ENCODE measurements around the gene LHX3. TPM values are rescaled to one million over a fixed set of nuclear protein-coding genes. Genes with fewer than 3 reads are reported as not detected.

Gene LHX3
- polyA plus RNA-seq, 1 of the 3 experiments (the other 2 are of a cell fraction): not detected

- Histone ChIP-seq H3K9me2 (no peaks in the 10 kb centered on the region), H3K4me2 (no peak overlapping the region), H2AFZ (ENCODE audit: low read depth) (no peak overlapping the region), H3K9ac (no peak overlapping the region), H4K20me1 (ENCODE audit: insufficient read depth) (peaks cover 37% of the 10 kb centered on the region), H3K9me3 (no peaks in the 10 kb centered on the region), H3K27me3 (ENCODE audit: insufficient read depth) (no peaks in the 10 kb centered on the region), H3K36me3 (replicated peaks in 1 of 2; ENCODE audit: control insufficient read depth in 1 of 2, insufficient read depth in 2 of 2, low read length in 1 of 2) (peaks cover 0 to 36% of the 10 kb centered on the region in 2 experiments), H3K4me3 (ENCODE audit: low read depth in 2 of 2, low read length in 1 of 2) (no peak overlapping the region), H3K4me1 (ENCODE audit: control insufficient read depth in 1 of 2, insufficient read depth in 2 of 2, low read depth in 1 of 2, low read length in 1 of 2) (peaks cover 0 to 5% of the 10 kb centered on the region in 2 experiments; a peak in 1 of 4 replicates), H3F3A (replicated peaks; ENCODE audit: insufficient read depth) (no peaks in the 10 kb centered on the region), H3K79me2 (ENCODE audit: insufficient read depth) (peaks cover 7% of the 10 kb centered on the region; the same call in 1 of the 2 replicates), H3K27ac (ENCODE audit: low read depth in 2 of 2, low read length in 1 of 2) (no peak overlapping the region)
- ChIA-PET CTCF (interaction anchor here (1.5 to 1.6 kb wide), 2 partner anchors 88 to 90 kb away, joined by 3 to 4 read pairs; no protein-coding TSS in a partner anchor), POLR2A (no interaction called here)
- no peak for DNase-seq
- no peak for TF ChIP-seq FOXJ3 (CRISPR knock-in tag; IDR thresholded peaks at IDR 0.05)
- no peak for TF ChIP-seq RXRA (IDR thresholded peaks at IDR 0.05; ENCODE audit: borderline replicate concordance, low read depth)
- TF ChIP-seq JUND (IDR thresholded peaks at IDR 0.05): no peak
- no peak for TF ChIP-seq ELF1 (IDR thresholded peaks at IDR 0.05)
- no peak for TF ChIP-seq NFIC (IDR thresholded peaks at IDR 0.05; ENCODE audit: borderline replicate concordance)
- no peak for TF ChIP-seq FOXM1 (IDR thresholded peaks at IDR 0.05; ENCODE audit: low read depth)
- TF ChIP-seq USF2 (IDR thresholded peaks at IDR 0.05; ENCODE audit: borderline replicate concordance, low read depth, low read length): no peak
- no peak for TF ChIP-seq FOSL2 (IDR thresholded peaks at IDR 0.05; ENCODE audit: borderline replicate concordance, low read depth)
- no peak for TF ChIP-seq GATA2 (CRISPR knock-in tag; IDR thresholded peaks at IDR 0.05)
- TF ChIP-seq RCOR1 (IDR thresholded peaks at IDR 0.05; ENCODE audit: low read length): no peak
- no peak for TF ChIP-seq RAD21 (IDR thresholded peaks at IDR 0.05; ENCODE audit: low read length)
- TF ChIP-seq EZH2phosphoT487 (IDR thresholded peaks at IDR 0.05; ENCODE audit: borderline replicate concordance, low read depth): no peak
- no peak for TF ChIP-seq TCF12 (IDR thresholded peaks at IDR 0.05)
- 95% methylated on average over 26 of the region's 38 CpGs for WGBS (ENCODE audit: low lambda C conversion rate)
Measured at GRCh38 chr9:136222166-136222905, 17.4 kb upstream of the LHX3 start.

- H3F3A ChIP-seq (replicated peaks; ENCODE audit: insufficient read depth): no peaks in the 10 kb centered on the region
- H3K27ac ChIP-seq (ENCODE audit: low read depth in 2 of 2, low read length in 1 of 2): no peak overlapping the region
- no peaks in the 10 kb centered on the region for H3K27me3 ChIP-seq (ENCODE audit: insufficient read depth)
- ChIA-PET CTCF (interaction anchor here (0.9 to 3.1 kb wide), 5 partner anchors 10 to 64 kb away, joined by 4 to 15 read pairs (median 6); no protein-coding TSS in a partner anchor), POLR2A (no interaction called here)
- H3K9me3 ChIP-seq: no peaks in the 10 kb centered on the region
- no peaks in the 10 kb centered on the region for H3K9me2 ChIP-seq
- H3K4me3 ChIP-seq (ENCODE audit: low read depth in 2 of 2, low read length in 1 of 2): no peak overlapping the region
- peaks cover 23% of the 10 kb centered on the region for H4K20me1 ChIP-seq (ENCODE audit: insufficient read depth)
- H3K4me2 ChIP-seq: no peak overlapping the region
- H3K36me3 ChIP-seq (replicated peaks in 1 of 2; ENCODE audit: control insufficient read depth in 1 of 2, insufficient read depth in 2 of 2, low read length in 1 of 2): peaks cover 1 to 41% of the 10 kb centered on the region in 2 experiments
- 78% methylated on average over 8 of the region's 15 CpGs for WGBS (ENCODE audit: low lambda C conversion rate)
- H3K79me2 ChIP-seq (ENCODE audit: insufficient read depth): no peaks in the 10 kb centered on the region
- H3K4me1 ChIP-seq (ENCODE audit: control insufficient read depth in 1 of 2, insufficient read depth in 2 of 2, low read depth in 1 of 2, low read length in 1 of 2): no peaks in the 10 kb centered on the region
- TF ChIP-seq SIN3A (IDR thresholded peaks at IDR 0.05; ENCODE audit: borderline replicate concordance, low read depth, low read length) (no peak), TCF12 (IDR thresholded peaks at IDR 0.05) (no peak), GATA2 (CRISPR knock-in tag; IDR thresholded peaks at IDR 0.05) (no peak), FOXM1 (IDR thresholded peaks at IDR 0.05; ENCODE audit: low read depth) (no peak), ELF1 (IDR thresholded peaks at IDR 0.05) (no peak), MAX (IDR thresholded peaks at IDR 0.05; ENCODE audit: low read depth) (no peak), RFX5 (IDR thresholded peaks at IDR 0.05; ENCODE audit: low read length) (no peak), TEAD4 (IDR thresholded peaks at IDR 0.05; ENCODE audit: borderline replicate concordance, insufficient read depth) (no peak), YY1 (IDR thresholded peaks at IDR 0.05; ENCODE audit: low read depth) (no peak), RAD21 (IDR thresholded peaks at IDR 0.05; ENCODE audit: low read length) (no peak), NRF1 (IDR thresholded peaks at IDR 0.05; ENCODE audit: low read depth, low read length) (no peak), TAF1 (IDR thresholded peaks at IDR 0.05; ENCODE audit: borderline replicate concordance, low read depth, low read length) (no peak), IRF3 (IDR thresholded peaks at IDR 0.05; ENCODE audit: low read depth, low read length) (no peak)
- DNase-seq: no peak
- H3K9ac ChIP-seq: no peak overlapping the region
- H2AFZ ChIP-seq (ENCODE audit: low read depth): no peak overlapping the region
Measured at GRCh38 chr9:136220017-136220729, 15.2 kb upstream of the LHX3 start.
